Measurements from ENCODE around the gene MPND. TPM values are rescaled to one million over a fixed set of nuclear protein-coding genes. Genes with fewer than 3 reads are reported as not detected.

Gene MPND, protein sequence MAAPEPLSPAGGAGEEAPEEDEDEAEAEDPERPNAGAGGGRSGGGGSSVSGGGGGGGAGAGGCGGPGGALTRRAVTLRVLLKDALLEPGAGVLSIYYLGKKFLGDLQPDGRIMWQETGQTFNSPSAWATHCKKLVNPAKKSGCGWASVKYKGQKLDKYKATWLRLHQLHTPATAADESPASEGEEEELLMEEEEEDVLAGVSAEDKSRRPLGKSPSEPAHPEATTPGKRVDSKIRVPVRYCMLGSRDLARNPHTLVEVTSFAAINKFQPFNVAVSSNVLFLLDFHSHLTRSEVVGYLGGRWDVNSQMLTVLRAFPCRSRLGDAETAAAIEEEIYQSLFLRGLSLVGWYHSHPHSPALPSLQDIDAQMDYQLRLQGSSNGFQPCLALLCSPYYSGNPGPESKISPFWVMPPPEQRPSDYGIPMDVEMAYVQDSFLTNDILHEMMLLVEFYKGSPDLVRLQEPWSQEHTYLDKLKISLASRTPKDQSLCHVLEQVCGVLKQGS
- total RNA-seq, result 10 to 100 TPM in 2 of 4 donors, 1 to 10 TPM in 2; 5.6 to 10.5 (median 9.3) TPM

DNA sequence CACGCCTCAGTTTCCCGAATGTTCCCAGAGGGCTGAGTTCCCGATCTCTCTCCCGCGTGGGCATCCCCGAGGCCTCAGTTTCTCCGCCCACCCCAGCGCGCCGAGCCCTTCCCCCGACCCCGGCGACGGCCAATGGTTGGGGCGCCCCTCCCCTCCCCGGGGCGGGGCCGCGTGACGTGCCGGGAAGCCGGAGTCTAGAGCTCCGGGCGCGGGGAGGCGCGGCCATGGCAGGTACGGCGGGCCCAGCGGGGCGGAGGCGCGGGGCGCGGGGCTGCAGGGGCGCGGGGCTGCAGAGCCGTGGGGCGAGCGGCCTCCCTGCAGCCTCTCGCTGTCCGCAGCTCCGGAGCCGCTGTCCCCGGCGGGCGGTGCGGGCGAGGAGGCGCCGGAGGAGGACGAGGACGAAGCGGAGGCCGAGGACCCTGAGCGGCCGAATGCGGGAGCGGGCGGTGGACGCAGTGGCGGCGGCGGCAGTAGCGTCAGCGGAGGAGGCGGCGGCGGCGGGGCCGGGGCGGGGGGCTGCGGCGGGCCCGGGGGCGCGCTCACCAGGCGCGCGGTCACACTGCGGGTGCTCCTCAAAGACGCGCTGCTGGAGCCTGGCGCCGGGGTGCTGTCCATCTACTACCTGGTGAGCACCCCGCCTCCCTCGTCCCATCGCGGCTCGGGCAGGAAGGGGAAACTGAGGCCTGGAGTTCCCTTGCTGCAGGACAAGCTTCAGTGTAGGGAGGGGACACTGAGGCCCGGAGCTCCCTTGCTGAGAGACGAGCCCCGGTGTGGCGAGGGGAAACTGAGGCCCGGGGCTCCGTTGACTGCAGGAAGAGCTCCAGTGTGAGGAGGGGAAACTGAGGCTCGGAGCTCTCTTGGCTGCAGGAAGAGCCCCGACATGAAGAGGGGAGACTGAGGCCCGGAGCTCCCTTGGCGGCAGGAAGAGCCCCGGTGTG lies at the start of gene MPND:
Gene MPND (plus strand): TSS at position 193 of the 938 bp plus-strand sequence. CDS start 32 bp downstream, at position 225.
- peak; percentile 93 for DNase-seq
- no peaks in the 10 kb centered on the region for H3K9me3 ChIP-seq
- WGBS, 2 donors, result 15 to 25% methylated on average over 18 to 32 of the region's 101 CpGs
- peak in 1 of 2 donors; percentile 78 for TF ChIP-seq POLR2A (IDR thresholded peaks at IDR 0.05)
- TF ChIP-seq, protein P1, sequence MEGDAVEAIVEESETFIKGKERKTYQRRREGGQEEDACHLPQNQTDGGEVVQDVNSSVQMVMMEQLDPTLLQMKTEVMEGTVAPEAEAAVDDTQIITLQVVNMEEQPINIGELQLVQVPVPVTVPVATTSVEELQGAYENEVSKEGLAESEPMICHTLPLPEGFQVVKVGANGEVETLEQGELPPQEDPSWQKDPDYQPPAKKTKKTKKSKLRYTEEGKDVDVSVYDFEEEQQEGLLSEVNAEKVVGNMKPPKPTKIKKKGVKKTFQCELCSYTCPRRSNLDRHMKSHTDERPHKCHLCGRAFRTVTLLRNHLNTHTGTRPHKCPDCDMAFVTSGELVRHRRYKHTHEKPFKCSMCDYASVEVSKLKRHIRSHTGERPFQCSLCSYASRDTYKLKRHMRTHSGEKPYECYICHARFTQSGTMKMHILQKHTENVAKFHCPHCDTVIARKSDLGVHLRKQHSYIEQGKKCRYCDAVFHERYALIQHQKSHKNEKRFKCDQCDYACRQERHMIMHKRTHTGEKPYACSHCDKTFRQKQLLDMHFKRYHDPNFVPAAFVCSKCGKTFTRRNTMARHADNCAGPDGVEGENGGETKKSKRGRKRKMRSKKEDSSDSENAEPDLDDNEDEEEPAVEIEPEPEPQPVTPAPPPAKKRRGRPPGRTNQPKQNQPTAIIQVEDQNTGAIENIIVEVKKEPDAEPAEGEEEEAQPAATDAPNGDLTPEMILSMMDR (IDR thresholded peaks at IDR 0.05), result no peak
- no peaks in the 10 kb centered on the region for H3K27me3 ChIP-seq
- intact Hi-C loops (cut with DNase I), result no loop called here
- H3K27ac ChIP-seq, result peak within 1 kb of the TSS; percentile 83 to 95 (median 87)
- no peaks in the 10 kb centered on the region for H3K36me3 ChIP-seq
- H3K4me1 ChIP-seq, result peaks cover 14 to 16% of the 10 kb centered on the region in 2 donors
- peak within 1 kb of the TSS; percentile 23 to 62 (median 47) for H3K4me3 ChIP-seq (replicated peaks in 1 of 3)

DNA sequence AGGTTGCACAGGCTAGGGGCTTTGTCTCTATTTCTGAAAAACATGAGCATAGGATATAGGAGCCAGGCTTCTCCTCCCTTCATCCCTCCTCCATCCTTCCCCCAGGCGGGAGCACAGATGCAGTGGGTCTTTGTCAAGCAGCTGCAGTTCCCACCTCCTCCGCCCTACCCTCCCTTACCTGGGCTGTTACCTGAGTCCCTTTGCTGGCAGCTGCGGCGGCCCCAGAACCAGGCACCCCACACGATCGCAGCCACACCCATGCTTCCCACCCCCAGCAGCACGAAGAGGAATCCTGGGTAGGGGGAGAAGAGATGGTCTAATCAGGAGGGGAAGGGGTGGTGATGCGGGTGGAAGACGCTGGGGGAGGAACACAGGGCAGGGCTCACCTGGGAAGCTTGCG lies 49.0 kb upstream of the MPND start:
- no peak for DNase-seq

DNA sequence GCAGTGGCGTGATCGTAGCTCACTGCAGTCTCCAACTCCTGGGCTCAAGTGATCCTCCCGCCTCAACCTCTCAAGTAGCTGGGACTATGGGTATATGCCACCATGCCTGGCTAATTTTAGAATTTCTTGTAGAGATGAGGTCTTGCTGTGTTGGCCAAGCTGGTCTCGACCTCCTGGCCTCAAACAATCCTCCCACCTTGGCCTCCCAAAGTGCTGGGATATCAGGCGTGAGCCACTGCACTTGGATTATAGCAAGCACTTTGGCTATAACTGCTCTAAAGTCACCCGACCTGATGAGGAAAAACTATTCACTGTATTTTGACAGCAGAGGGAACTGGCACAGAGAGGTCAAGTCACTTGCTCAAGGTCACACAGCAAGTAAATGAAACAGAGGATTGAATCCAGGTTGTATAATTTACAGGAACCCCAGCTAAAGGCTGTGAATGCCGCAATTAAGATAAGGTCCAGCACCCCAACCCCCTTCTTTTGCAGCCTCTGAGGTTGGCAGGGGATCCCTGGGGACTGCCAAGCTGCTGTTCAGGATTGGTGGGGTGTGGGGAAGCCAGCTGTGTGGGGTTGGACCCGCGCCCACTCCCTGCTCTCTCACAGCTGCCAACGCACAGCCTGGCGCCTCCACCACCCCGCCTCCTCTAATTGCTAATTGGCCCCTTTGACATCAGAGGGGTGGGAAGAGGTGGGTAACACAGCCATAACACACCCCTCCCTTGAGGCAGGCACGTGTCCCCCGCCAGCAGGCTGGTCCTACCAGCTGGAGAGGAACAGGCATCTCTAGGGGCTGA lies 47.2 kb upstream of the MPND start:
- intact Hi-C loops (cut with DNase I), result no loop called here
- H3K4me3 ChIP-seq (replicated peaks in 1 of 3), result no peak overlapping the region
- H3K27ac ChIP-seq, result no peak overlapping the region
- H3K4me1 ChIP-seq, result no peaks in the 10 kb centered on the region
- 46 to 48% methylated on average over 14 of the region's 14 CpGs for WGBS, 2 donors
- DNase-seq, result no peak
- no peaks in the 10 kb centered on the region for H3K9me3 ChIP-seq
- no peaks in the 10 kb centered on the region for H3K36me3 ChIP-seq
- no peaks in the 10 kb centered on the region for H3K27me3 ChIP-seq
- no peak for TF ChIP-seq POLR2A (IDR thresholded peaks at IDR 0.05)
- TF ChIP-seq, protein P1 (IDR thresholded peaks at IDR 0.05), result no peak

More for the DNA sequence above, 49.0 kb upstream of the MPND start:
- intact Hi-C loops (cut with DNase I), result no loop called here
- TF ChIP-seq, protein P1 (IDR thresholded peaks at IDR 0.05), result no peak
- no peak for TF ChIP-seq POLR2A (IDR thresholded peaks at IDR 0.05)
- Histone ChIP-seq H3K9me3 (no peaks in the 10 kb centered on the region), H3K4me1 (no peaks in the 10 kb centered on the region), H3K27me3 (no peaks in the 10 kb centered on the region), H3K27ac (no peak overlapping the region), H3K4me3 (replicated peaks in 1 of 3) (no peak overlapping the region), H3K36me3 (no peaks in the 10 kb centered on the region)
- WGBS, 2 donors, result 33 to 45% methylated on average over 10 of the region's 10 CpGs

DNA sequence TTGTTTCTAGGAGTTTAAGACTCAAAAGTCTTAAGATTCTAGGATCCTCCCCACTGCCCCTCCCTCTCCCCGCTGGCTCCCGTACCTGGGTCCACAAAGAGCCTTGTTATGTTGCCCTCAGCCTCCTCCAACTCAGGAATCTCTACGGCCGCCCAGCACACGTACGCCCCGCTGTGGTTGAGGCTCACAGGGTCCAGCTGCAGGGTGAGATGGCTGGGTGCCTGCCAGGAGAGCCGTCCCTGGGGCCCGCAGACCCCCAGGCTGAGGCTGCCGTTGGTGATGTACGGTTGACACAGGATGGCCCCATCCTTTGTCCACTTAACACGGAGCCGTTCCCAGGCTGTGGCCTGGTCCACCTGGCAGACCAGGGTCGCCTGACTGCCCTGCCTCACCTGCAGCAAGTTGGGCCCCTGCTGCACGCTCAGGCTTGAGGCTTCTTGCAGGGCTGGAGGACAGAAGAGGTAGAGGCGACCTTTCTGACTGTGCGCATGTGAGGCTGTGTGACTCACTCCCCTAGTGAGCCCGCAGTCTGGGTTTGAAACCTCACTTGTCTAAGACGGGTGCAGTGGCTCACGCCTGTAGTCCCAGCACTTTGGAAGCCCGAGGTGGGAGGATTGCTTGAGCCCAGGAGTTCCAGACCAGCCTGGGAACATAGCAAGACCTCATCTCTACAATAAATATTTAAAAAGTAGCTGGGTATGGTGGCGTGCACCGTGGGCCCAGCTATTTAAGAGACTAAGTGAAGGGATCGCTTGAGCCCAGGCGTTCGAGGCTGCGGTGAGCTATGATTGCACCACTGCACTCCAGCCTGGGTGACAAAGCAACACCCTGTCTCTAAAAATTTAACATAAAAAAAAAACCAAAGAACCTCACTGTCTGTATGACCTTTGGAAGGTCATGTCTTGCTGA lies 45.2 kb upstream of the MPND start:
- H3K4me1 ChIP-seq, result no peaks in the 10 kb centered on the region
- no peaks in the 10 kb centered on the region for H3K36me3 ChIP-seq
- TF ChIP-seq POLR2A (IDR thresholded peaks at IDR 0.05), result no peak
- TF ChIP-seq, protein P1 (IDR thresholded peaks at IDR 0.05), result no peak
- H3K4me3 ChIP-seq (replicated peaks in 1 of 3), result no peak overlapping the region
- H3K27ac ChIP-seq, result no peak overlapping the region
- 67 to 69% methylated on average over 18 to 26 of the region's 27 CpGs for WGBS, 2 donors
- no peaks in the 10 kb centered on the region for H3K27me3 ChIP-seq
- intact Hi-C loops (cut with DNase I), result no loop called here
- DNase-seq, result no peak
- H3K9me3 ChIP-seq, result no peaks in the 10 kb centered on the region

Data from thyroid gland (tissue), 4 donors.